ENCODE results near the gene PRRC2B.

DNA sequence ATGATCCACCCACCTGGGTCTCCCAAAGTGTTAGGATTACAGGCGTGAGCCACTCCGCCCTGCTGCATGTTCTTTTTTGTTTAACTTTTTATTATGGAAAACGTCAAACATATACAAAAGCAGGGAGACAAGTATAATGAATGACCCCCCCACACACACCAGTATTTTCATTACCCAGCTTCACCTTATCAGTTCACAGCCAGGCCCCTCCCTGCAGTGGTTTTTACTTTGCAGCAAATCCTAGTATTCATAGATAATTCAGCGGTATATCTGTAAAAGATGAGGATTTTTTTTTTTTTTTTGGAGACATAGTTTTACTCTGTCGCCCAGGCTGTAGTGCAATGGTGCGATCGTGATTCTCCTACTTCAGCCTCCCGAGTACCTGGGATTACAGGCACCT lies 111.1 kb downstream of the PRRC2B start:
- TF ChIP-seq PAX5 (IDR thresholded peaks at IDR 0.05; ENCODE audit: insufficient read depth, low read length, severe bottlenecking) (no peak), POLR2AphosphoS5 (IDR thresholded peaks at IDR 0.05; ENCODE audit: low read depth, low read length) (no peak)

All from GM12891 (cell line).